IPS-20b (cell line): ENCODE data around the gene FMN2.

ENCODE experiments used
- H3K27ac ChIP-seq: one replicate; pipeline ENCODE4 v1.5.1; 2013; ENCODE audit warnings: low read length
- H3K27me3 ChIP-seq: 2 replicates; pipeline ENCODE4 v1.6.1; 2013; ENCODE audit warnings: mild to moderate bottlenecking, low read length, inconsistent platforms; ENCODE audit not compliant: insufficient read depth
- H3K36me3 ChIP-seq: 2 replicates; pipeline ENCODE4 v1.6.1; 2013; ENCODE audit warnings: low read depth, mild to moderate bottlenecking, inconsistent platforms, low read length, moderate library complexity; ENCODE audit not compliant: insufficient read depth
- H3K4me1 ChIP-seq: 2 replicates; pipeline ENCODE4 v1.6.1; 2013; ENCODE audit warnings: mild to moderate bottlenecking, control low read depth, inconsistent platforms, low read length, moderate library complexity; ENCODE audit not compliant: insufficient read depth
- H3K4me3 ChIP-seq: 2 replicates; pipeline ENCODE4 v1.5.1; 2013; ENCODE audit warnings: mild to moderate bottlenecking, low read length, inconsistent platforms
- H3K9ac ChIP-seq: 2 replicates; pipeline ENCODE4 v1.6.1; 2013; ENCODE audit warnings: low read depth, mild to moderate bottlenecking, inconsistent platforms, low read length, moderate library complexity
- H3K9me3 ChIP-seq: 2 replicates; pipeline ENCODE4 v1.6.1; 2013; ENCODE audit warnings: mild to moderate bottlenecking, low read depth, low read length, inconsistent platforms; ENCODE audit not compliant: insufficient read depth

FMN2 gene

DNA sequence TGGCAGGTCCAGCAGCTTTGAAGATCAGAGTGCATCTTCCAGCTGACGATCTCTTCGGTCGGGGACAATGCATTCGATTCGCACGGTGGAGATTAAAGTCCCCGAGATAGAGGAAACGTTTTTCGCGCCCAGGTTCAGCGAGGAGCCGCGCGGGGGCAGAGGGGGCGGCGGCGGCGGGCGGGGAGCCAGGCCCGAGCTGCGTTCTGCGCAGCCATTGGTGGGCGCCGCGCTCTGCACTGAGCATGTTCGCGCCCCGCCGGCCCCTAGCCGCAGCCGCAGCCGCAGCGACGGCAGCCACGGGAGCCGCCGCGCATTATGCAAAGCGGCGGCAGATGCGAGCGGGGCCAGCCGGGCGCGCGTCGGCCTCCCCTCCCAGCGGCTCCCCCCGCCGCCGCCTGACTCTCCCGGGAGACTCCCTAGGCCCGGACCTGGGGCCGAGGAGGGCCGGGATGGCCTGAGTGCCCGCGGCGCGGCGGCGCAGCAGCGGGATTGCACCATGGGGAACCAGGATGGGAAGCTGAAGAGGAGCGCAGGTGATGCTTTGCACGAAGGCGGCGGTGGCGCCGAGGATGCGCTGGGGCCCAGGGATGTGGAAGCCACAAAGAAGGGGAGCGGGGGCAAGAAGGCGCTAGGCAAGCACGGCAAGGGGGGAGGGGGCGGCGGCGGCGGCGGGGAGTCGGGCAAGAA, at the start of gene FMN2:
FMN2 (plus strand) TSS at position 270 of the 687 bp plus-strand sequence; CDS start at position 497, 227 bp downstream.
- Histone ChIP-seq H3K9ac (peak within 1 kb of the TSS; percentile 65; the same call in 1 of the 2 replicates), H3K27ac (no peak within 1 kb of the TSS), H3K4me1 (peaks cover 6% of the 10 kb centered on the region; the same call in 1 of the 2 replicates), H3K36me3 (no peaks in the 10 kb centered on the region), H3K9me3 (no peaks in the 10 kb centered on the region), H3K4me3 (peak within 1 kb of the TSS; percentile 73), H3K27me3 (peaks cover 54% of the 10 kb centered on the region)

DNA sequence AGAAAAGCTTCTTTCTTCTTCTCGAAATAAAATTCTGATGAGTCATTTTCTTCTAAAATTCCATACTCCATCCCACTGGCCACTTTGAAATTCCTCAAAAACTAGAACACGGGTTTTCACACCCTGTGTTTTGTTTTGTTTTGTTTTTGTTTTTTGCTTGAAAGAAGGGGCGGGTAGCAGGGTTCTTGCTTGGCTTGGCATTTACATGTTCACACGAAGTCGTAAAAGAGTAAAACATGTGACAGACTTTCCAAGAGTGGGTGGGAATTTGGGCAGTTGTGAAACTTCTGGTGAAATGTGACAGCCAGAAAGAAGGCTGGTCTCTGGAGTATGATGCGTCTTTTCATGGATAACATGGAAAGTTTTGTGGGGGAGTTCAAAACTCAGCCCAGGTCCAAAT, 47.1 kb upstream of the FMN2 start:
- Histone ChIP-seq H3K9me3 (no peaks in the 10 kb centered on the region), H3K4me1 (no peaks in the 10 kb centered on the region), H3K27ac (no peak overlapping the region), H3K36me3 (no peaks in the 10 kb centered on the region), H3K9ac (no peak overlapping the region), H3K27me3 (no peaks in the 10 kb centered on the region), H3K4me3 (no peak overlapping the region)

- H3K4me3 ChIP-seq = no peak overlapping the region
- H3K36me3 ChIP-seq = no peaks in the 10 kb centered on the region
- H3K27me3 ChIP-seq = no peaks in the 10 kb centered on the region
- H3K4me1 ChIP-seq = no peaks in the 10 kb centered on the region
- no peak overlapping the region for H3K27ac ChIP-seq
- H3K9ac ChIP-seq = no peak overlapping the region
- H3K9me3 ChIP-seq = no peaks in the 10 kb centered on the region
Observed at GRCh38 chr1:240046000-240046399, 45.7 kb upstream of the FMN2 start.

GRCh38 chr1:240054109-240054701, 37.5 kb upstream of the FMN2 start:
- H3K27ac ChIP-seq = no peak overlapping the region
- no peak overlapping the region for H3K9ac ChIP-seq
- no peak overlapping the region for H3K4me3 ChIP-seq
- H3K27me3 ChIP-seq = no peaks in the 10 kb centered on the region
- no peaks in the 10 kb centered on the region for H3K9me3 ChIP-seq
- H3K36me3 ChIP-seq = no peaks in the 10 kb centered on the region
- H3K4me1 ChIP-seq = 0 out of 2 replicates have a peak, but pooled peaks cover 5% of the 10 kb centered on the region

DNA sequence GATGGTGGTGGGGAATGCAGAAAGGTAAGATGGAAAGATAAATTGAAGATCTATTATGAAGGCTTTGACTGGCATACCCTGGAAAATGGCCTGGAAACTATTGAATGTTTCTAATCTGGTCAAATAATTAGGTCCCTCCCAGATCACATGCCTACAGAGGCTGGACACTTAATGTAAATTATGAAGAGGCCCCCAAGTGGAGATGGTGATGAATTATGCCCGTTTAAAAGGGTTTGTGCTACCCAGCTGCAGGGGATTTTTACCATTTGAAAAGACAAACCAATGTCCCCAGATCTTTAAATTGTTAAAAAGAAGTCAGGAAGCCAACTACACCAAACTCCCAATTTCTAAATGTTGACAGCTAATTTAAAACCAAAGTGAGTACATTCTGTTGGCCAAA, 35.7 kb upstream of the FMN2 start:
- Histone ChIP-seq H3K9me3 (no peaks in the 10 kb centered on the region), H3K27ac (no peak overlapping the region), H3K9ac (no peak overlapping the region), H3K4me3 (no peak overlapping the region), H3K36me3 (no peaks in the 10 kb centered on the region), H3K27me3 (no peaks in the 10 kb centered on the region), H3K4me1 (0 out of 2 replicates have a peak, but pooled peaks cover 5% of the 10 kb centered on the region)

GRCh38 chr1:240056350-240056749, 35.3 kb upstream of the FMN2 start:
- no peaks in the 10 kb centered on the region for H3K27me3 ChIP-seq
- H3K36me3 ChIP-seq = no peaks in the 10 kb centered on the region
- H3K27ac ChIP-seq = no peak overlapping the region
- no peak overlapping the region for H3K4me3 ChIP-seq
- no peaks in the 10 kb centered on the region for H3K9me3 ChIP-seq
- H3K9ac ChIP-seq = no peak overlapping the region
- 0 out of 2 replicates have a peak, but pooled peaks cover 5% of the 10 kb centered on the region for H3K4me1 ChIP-seq

DNA sequence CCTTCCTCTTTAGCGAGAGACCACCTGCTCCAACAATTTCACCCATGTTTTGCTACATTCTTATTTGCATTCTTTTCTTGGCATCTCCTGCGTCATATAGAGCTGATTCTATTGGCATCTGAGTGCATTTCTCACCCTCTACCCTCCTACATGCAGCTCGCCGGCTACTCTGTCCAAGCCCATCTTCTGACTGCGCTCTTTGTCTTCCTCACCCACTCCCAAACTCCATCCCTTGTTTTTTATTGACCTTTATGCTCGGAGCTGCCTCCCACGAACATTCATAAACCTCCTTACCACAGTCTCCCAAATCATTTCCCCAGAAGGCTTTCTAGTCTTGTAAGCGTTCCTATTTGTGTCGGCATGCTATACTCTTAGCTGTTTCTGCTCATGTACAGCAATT, 33.6 kb upstream of the FMN2 start:
- Histone ChIP-seq H3K4me3 (no peak overlapping the region), H3K27me3 (no peaks in the 10 kb centered on the region), H3K9ac (no peak overlapping the region), H3K36me3 (no peaks in the 10 kb centered on the region), H3K27ac (no peak overlapping the region), H3K4me1 (0 out of 2 replicates have a peak, but pooled peaks cover 5% of the 10 kb centered on the region), H3K9me3 (no peaks in the 10 kb centered on the region)

- no peak overlapping the region for H3K27ac ChIP-seq
- H3K9me3 ChIP-seq = no peaks in the 10 kb centered on the region
- H3K27me3 ChIP-seq = no peaks in the 10 kb centered on the region
- peaks cover 12% of the 10 kb centered on the region for H3K4me1 ChIP-seq
- H3K36me3 ChIP-seq = no peaks in the 10 kb centered on the region
- no peak overlapping the region for H3K4me3 ChIP-seq
- H3K9ac ChIP-seq = no peak overlapping the region
Observed at GRCh38 chr1:240068961-240069360, 22.7 kb upstream of the FMN2 start.

DNA sequence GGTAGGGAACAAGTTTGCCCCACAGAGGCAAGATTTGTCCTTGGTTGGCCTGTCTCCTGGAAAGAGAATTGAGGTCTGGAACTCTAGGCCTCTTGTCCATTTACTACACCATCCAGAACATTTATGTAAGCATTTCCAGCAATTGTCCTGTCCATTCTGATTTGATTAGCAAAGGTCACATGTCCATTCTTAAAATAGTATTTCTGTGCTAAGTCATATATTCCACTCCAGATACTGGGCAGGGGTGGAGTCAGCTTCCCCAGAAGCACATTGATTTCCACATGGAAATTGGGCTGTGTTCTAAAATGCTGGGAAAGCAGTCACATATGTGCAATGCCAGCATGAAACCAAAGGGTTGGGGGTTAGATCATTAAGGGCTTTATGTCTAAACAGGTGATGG, 21.5 kb upstream of the FMN2 start:
- Histone ChIP-seq H3K27me3 (no peaks in the 10 kb centered on the region), H3K9ac (no peak overlapping the region), H3K36me3 (no peaks in the 10 kb centered on the region), H3K9me3 (no peaks in the 10 kb centered on the region), H3K4me1 (peaks cover 17% of the 10 kb centered on the region), H3K27ac (no peak overlapping the region), H3K4me3 (no peak overlapping the region)

GRCh38 chr1:240073097-240073496, 18.6 kb upstream of the FMN2 start:
- H3K4me1 ChIP-seq = peaks cover 21% of the 10 kb centered on the region

DNA sequence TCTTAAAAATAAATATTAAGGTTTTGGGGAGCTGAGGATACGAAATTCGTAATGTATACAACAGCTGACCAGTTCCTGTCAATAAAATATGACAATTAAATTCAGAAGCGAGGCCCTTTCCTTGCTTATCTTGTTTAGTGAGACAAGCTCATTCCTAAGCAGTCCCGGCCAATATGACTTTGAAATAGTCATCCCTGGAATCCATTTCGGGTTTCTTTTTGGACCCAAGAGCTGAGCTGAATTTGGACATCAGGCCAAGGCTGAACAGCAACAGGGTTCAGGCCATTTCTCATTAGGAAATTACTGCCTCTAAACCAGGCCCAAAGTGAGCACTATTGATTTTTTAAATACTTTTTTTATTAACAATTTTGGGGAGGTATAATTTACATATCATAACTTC, 17.3 kb upstream of the FMN2 start:
- Histone ChIP-seq H3K9ac (no peak overlapping the region), H3K36me3 (no peaks in the 10 kb centered on the region), H3K4me3 (no peak overlapping the region), H3K4me1 (peaks cover 21% of the 10 kb centered on the region), H3K27ac (no peak overlapping the region), H3K27me3 (no peaks in the 10 kb centered on the region), H3K9me3 (no peaks in the 10 kb centered on the region)

More at GRCh38 chr1:240073097-240073496, 18.6 kb upstream of the FMN2 start:
- H3K4me3 ChIP-seq = no peak overlapping the region
- no peak overlapping the region for H3K27ac ChIP-seq
- no peaks in the 10 kb centered on the region for H3K9me3 ChIP-seq
- no peak overlapping the region for H3K9ac ChIP-seq
- H3K36me3 ChIP-seq = no peaks in the 10 kb centered on the region
- H3K27me3 ChIP-seq = no peaks in the 10 kb centered on the region

DNA sequence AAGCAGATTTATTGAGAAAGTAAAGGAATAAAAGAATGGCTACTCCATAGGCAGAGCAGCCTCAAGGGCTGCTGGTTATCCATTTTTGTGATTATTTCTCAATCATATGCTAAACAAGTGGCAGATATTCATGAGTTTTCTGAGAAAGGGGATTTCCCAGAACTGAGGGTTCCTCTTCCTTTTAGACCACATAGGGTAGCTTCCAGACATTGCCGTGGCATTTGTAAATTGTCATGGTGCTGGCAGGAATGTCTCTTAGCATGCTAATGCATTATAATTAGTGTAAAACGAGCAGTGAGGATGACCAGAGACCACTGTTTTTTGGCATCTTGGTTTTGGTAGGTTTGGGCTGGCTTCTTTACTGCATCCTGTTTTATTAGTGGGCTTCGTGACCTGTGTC, 16.8 kb upstream of the FMN2 start:
- Histone ChIP-seq H3K4me3 (no peak overlapping the region), H3K4me1 (peaks cover 21% of the 10 kb centered on the region), H3K9ac (no peak overlapping the region), H3K27me3 (no peaks in the 10 kb centered on the region), H3K27ac (no peak overlapping the region), H3K36me3 (no peaks in the 10 kb centered on the region), H3K9me3 (no peaks in the 10 kb centered on the region)
